B cell (primary cell): ENCODE measurements around the gene BACH2. TPM values are rescaled to one million over a fixed set of nuclear protein-coding genes. Genes with fewer than 3 reads are reported as not detected.

ENCODE experiments used
- ATAC-seq: fragments of 200-7000 bp; cut with Tn5 transposase; one replicate; pipeline ENCODE4 v1.10.0; 2021; ENCODE audit warnings: low read depth, mild to moderate bottlenecking, moderate number of reproducible peaks, moderate library complexity
- CTCF ChIA-PET: fragments of 350-600 bp; sonication (Branson Sonifier 250); formaldehyde crosslinking; loops from one replicate; lab custom pipeline; 2021; ENCODE audit warnings: antibody characterized with exemption, inconsistent platforms; lab: Charles Lee
- POLR2A ChIA-PET: fragments of 350-600 bp; sonication (Branson Sonifier 250); formaldehyde crosslinking; loops from one replicate; lab custom pipeline; 2021; ENCODE audit warnings: antibody characterized with exemption; lab: Charles Lee
- DNase-seq: peaks from one replicate; pipeline ENCODE4 v3.0.0; 2013
- H2AFZ ChIP-seq: 2 replicates; pipeline ENCODE4 v1.6.1; 2012; ENCODE audit warnings: mild to moderate bottlenecking, low read depth, low read length; ENCODE audit not compliant: insufficient read depth, poor library complexity, severe bottlenecking
- H3K27ac ChIP-seq, 2 donors: 1 replicate in 1 of 2; 2 replicates in 1 of 2; pipeline ENCODE4 v1.5.1; 2012 to 2013; ENCODE audit warnings: low read length in 2 of 2, mild to moderate bottlenecking in 2 of 2, moderate library complexity in 1 of 2
- H3K27me3 ChIP-seq, 4 experiments: fragments of 200-600 bp in 1 of 4; sonication (generic) in 1 of 4; replicated peaks in 1 of 4; 1 replicate in 2 of 4; 2 replicates in 2 of 4; pipeline versions ENCODE4 v1.6.1 to v1.7.0; 2013 to 2016; ENCODE audit warnings: low read length in 3 of 4, mild to moderate bottlenecking in 2 of 4, mixed read lengths in 1 of 4, moderate library complexity in 1 of 4; ENCODE audit not compliant: insufficient read depth in 4 of 4, control insufficient read depth in 3 of 4; ENCODE audit errors: control extremely low read depth in 1 of 4
- H3K36me3 ChIP-seq, 2 experiments: replicated peaks in 1 of 2; 1 replicate in 1 of 2; 2 replicates in 1 of 2; pipeline versions ENCODE4 v1.6.1 to v1.7.1; 2013; ENCODE audit warnings: low read length in 1 of 2; ENCODE audit not compliant: insufficient read depth in 2 of 2, control insufficient read depth in 1 of 2; ENCODE audit errors: control extremely low read depth in 1 of 2, extremely low read depth in 1 of 2
- H3K4me1 ChIP-seq, 2 donors: fragments of 200-600 bp in 1 of 2; sonication (generic) in 1 of 2; 1 replicate in 1 of 2; 2 replicates in 1 of 2; pipeline versions ENCODE4 v1.5.1 to v1.6.1; 2013 to 2017; ENCODE audit warnings: low read length in 2 of 2; ENCODE audit not compliant: control insufficient read depth in 2 of 2, insufficient read depth in 2 of 2
- H3K4me2 ChIP-seq: replicated peaks from 2 replicates; pipeline ENCODE3; 2012; ENCODE audit warnings: mild to moderate bottlenecking, low read depth, low read length; ENCODE audit not compliant: poor library complexity, severe bottlenecking
- H3K4me3 ChIP-seq, 5 experiments: fragments of 200-600 bp in 1 of 5; sonication (generic) in 1 of 5; 1 replicate in 3 of 5; 2 replicates in 2 of 5; pipeline versions ENCODE4 v1.5.1 to v1.7.0; 2011 to 2016; ENCODE audit warnings: low read length in 4 of 5, mild to moderate bottlenecking in 4 of 5, low read depth in 2 of 5, control low read depth in 1 of 5, moderate library complexity in 1 of 5; ENCODE audit not compliant: insufficient read depth in 1 of 5; ENCODE audit errors: control extremely low read depth in 1 of 5, extremely low read depth in 1 of 5
- H3K79me2 ChIP-seq: fragments of 200-600 bp; sonication (generic); one replicate; pipeline ENCODE4 v1.6.0; 2016; ENCODE audit warnings: low read length; ENCODE audit not compliant: control insufficient read depth, insufficient read depth
- H3K9ac ChIP-seq: fragments of 200-600 bp; sonication (generic); 2 replicates; pipeline ENCODE4 v1.6.1; 2017; ENCODE audit warnings: mild to moderate bottlenecking, low read length, moderate library complexity
- H3K9me3 ChIP-seq, 3 donors: one replicate each; pipeline versions ENCODE4 v1.6.1 to v1.7.1; 2013; ENCODE audit warnings: low read length in 2 of 3; ENCODE audit not compliant: control insufficient read depth in 2 of 3, insufficient read depth in 1 of 3; ENCODE audit errors: control extremely low read depth in 1 of 3
- H4K20me1 ChIP-seq: 2 replicates; pipeline ENCODE4 v1.6.0; 2012; ENCODE audit warnings: mild to moderate bottlenecking, low read length; ENCODE audit not compliant: insufficient read depth, control insufficient read depth, poor library complexity, severe bottlenecking
- H3K27ac Mint-ChIP-seq: one replicate; pipeline ENCODE4 v1.8.0; 2021; ENCODE audit warnings: mixed read lengths
- H3K27me3 Mint-ChIP-seq: one replicate; pipeline ENCODE4 v1.8.0; 2021; ENCODE audit warnings: mixed read lengths
- H3K4me1 Mint-ChIP-seq: one replicate; pipeline ENCODE4 v1.8.0; 2021; ENCODE audit warnings: mixed read lengths
- H3K4me3 Mint-ChIP-seq: one replicate; pipeline ENCODE4 v1.8.0; 2021; ENCODE audit warnings: mixed read lengths
- H3K9me3 Mint-ChIP-seq: one replicate; pipeline ENCODE4 v1.8.0; 2022; ENCODE audit warnings: mixed read lengths; ENCODE audit not compliant: insufficient read depth
- CTCF ChIP-seq: fragments of 200-600 bp; IDR thresholded peaks from one replicate; pipeline ENCODE4 v1.8.0; 2022; ENCODE audit warnings: antibody characterized with exemption, mild to moderate bottlenecking
- EZH2 ChIP-seq: IDR thresholded peaks from 2 replicates; pipeline ENCODE4 v1.6.1; 2012; ENCODE audit warnings: borderline replicate concordance, low read depth, mild to moderate bottlenecking, moderate library complexity, low read length; ENCODE audit not compliant: insufficient read depth, poor library complexity, severe bottlenecking
- WGBS: methylation state at CpG from one replicate; pipeline ENCODE4 v1.1.5; 2013; ENCODE audit warnings: missing lambda C conversion rate; ENCODE audit not compliant: insufficient coverage; 5-methylcytosine and 5-hydroxymethylcytosine counted together
- intact Hi-C: fragments of 100-400 bp; cut with micrococcal nuclease; formaldehyde crosslinking; loops from one replicate; pipeline ENCODE4 v1.10.0; 2022
- polyA plus RNA-seq: library from polyadenylated mRNA; depleted of rRNA; stranded (reverse); fragments of >200 nt; gene quantifications from 2 replicates; pipeline ENCODE4 v1.2.3, GENCODE V29; 2012
- total RNA-seq, 2 donors: library from RNA; stranded (reverse); fragments of 120-200 nt in 1 of 2; gene quantifications; 1 replicate in 1 of 2; 2 replicates in 1 of 2; pipeline versions ENCODE4 v1.2.3 to v1.2.4, GENCODE V29; 2013 to 2022

Gene BACH2
- total and polyA plus RNA-seq, 2 donors (not counting 1 experiment from before 2014, with no cell fraction given): 41.1 to 235 TPM

GRCh38 chr6:90107771-90108282 is 188.8 kb downstream of the BACH2 start:
- peaks cover 86% of the 10 kb centered on the region for H3K4me1 Mint-ChIP-seq
- no CpG with 5 or more reads among the region's 3 CpGs for WGBS
- Histone ChIP-seq H3K4me3 (no peak overlapping the region), H3K9ac (peak overlapping the region; percentile 14), H3K27me3 (no peaks in the 10 kb centered on the region), H2AFZ (no peak overlapping the region), H3K4me1 (peaks cover 64 to 77% of the 10 kb centered on the region in 2 donors), H3K27ac (peak overlapping the region; percentile 36 to 78), H3K36me3 (peaks cover 10 to 33% of the 10 kb centered on the region in 2 experiments), H3K9me3 (no peaks in the 10 kb centered on the region), H3K79me2 (peaks cover 91% of the 10 kb centered on the region), H4K20me1 (peaks cover 72% of the 10 kb centered on the region), H3K4me2 (peak overlapping the region; percentile 46)
- H3K4me3 Mint-ChIP-seq: peak overlapping the region; percentile 60
- intact Hi-C loops: loop anchor here (1.0 to 5.0 kb wide), 7 partner anchors 9 to 109 kb away; no protein-coding TSS in a partner anchor
- ATAC-seq (peak; percentile 76), DNase-seq (peak; percentile 75)
- no peaks in the 10 kb centered on the region for H3K9me3 Mint-ChIP-seq
- peak overlapping the region; percentile 74 for H3K27ac Mint-ChIP-seq
- ChIA-PET CTCF (interaction anchor here (1.2 to 1.8 kb wide), 4 partner anchors 24 to 372 kb away, joined by 3 to 6 read pairs (median 4); no protein-coding TSS in a partner anchor), POLR2A (interaction anchor here (0.7 kb wide), 1 partner anchor 30 kb away, joined by 4 read pairs; no protein-coding TSS in a partner anchor)
- no peaks in the 10 kb centered on the region for H3K27me3 Mint-ChIP-seq
- no peak for TF ChIP-seq EZH2

GRCh38 chr6:90107371-90107770 is 189.3 kb downstream of the BACH2 start:
- Histone ChIP-seq H2AFZ (no peak overlapping the region), H3K27me3 (no peaks in the 10 kb centered on the region), H3K36me3 (peaks cover 10 to 29% of the 10 kb centered on the region in 2 experiments), H4K20me1 (peaks cover 72% of the 10 kb centered on the region), H3K9ac (peak overlapping the region; percentile 14), H3K4me3 (no peak overlapping the region), H3K27ac (peak overlapping the region; percentile 36 to 78), H3K79me2 (peaks cover 86% of the 10 kb centered on the region), H3K4me1 (peaks cover 65 to 77% of the 10 kb centered on the region in 2 donors), H3K4me2 (peak overlapping the region; percentile 46), H3K9me3 (no peaks in the 10 kb centered on the region)
- no CpG with 5 or more reads among the region's 1 CpG for WGBS
- Mint-ChIP-seq H3K27me3 (no peaks in the 10 kb centered on the region), H3K4me3 (peak overlapping the region; percentile 60), H3K27ac (peak overlapping the region; percentile 74), H3K9me3 (no peaks in the 10 kb centered on the region), H3K4me1 (peaks cover 85% of the 10 kb centered on the region)
- CTCF ChIA-PET: no interaction called here
- POLR2A ChIA-PET: interaction anchor here (0.7 kb wide), 1 partner anchor 30 kb away, joined by 4 read pairs; no protein-coding TSS in a partner anchor
- no peak for ATAC-seq
- no peak for TF ChIP-seq CTCF
- no peak for TF ChIP-seq EZH2
- intact Hi-C loops: loop anchor here (5.0 kb wide), 3 partner anchors 35 to 70 kb away; no protein-coding TSS in a partner anchor
- DNase-seq: no peak
